H1 (cell line): ENCODE data around the gene MED12L. TPM values are rescaled to one million over a fixed set of nuclear protein-coding genes. Genes with fewer than 3 reads are reported as not detected.

Experiments used
- CTCF ChIA-PET: fragments of 300-600 bp; sonication (Branson Sonifier 250); formaldehyde crosslinking; loops from one replicate; lab custom pipeline; 2021; ENCODE audit not compliant: partially characterized antibody; lab: Charles Lee
- POLR2A ChIA-PET: fragments of 300-600 bp; sonication (Branson Sonifier 250); formaldehyde crosslinking; loops from one replicate; lab custom pipeline; 2021; ENCODE audit warnings: inconsistent platforms; ENCODE audit not compliant: partially characterized antibody; lab: Charles Lee
- DNase-seq, 2 experiments: peaks; one replicate each; pipeline versions ENCODE4 v3.0.0 to v3.0.0-alpha.2; 2010 to 2022; ENCODE audit warnings: low spot score in 2 of 2, low read depth in 1 of 2, mixed read lengths in 1 of 2
- FAIRE-seq: peaks from 2 replicates; lab custom pipeline; 2011; peaks lifted over from hg19 to GRCh38; lab: Jason Lieb, UNC
- H2AFZ ChIP-seq: 2 replicates; pipeline ENCODE4 v1.8.1; 2012; ENCODE audit warnings: low read length, inconsistent platforms
- H2AK5ac ChIP-seq: 2 replicates; pipeline ENCODE4 v1.6.1; 2013; ENCODE audit warnings: low read depth, low read length
- H2BK120ac ChIP-seq: replicated peaks from 2 replicates; pipeline ENCODE3; 2013; ENCODE audit warnings: low read depth, low read length, inconsistent platforms
- H2BK12ac ChIP-seq: 2 replicates; pipeline ENCODE4 v1.6.1; 2013; ENCODE audit warnings: low read depth, low read length
- H2BK15ac ChIP-seq: 2 replicates; pipeline ENCODE4 v1.6.1; 2013; ENCODE audit warnings: low read length
- H2BK20ac ChIP-seq: 2 replicates; pipeline ENCODE4 v1.6.1; 2013; ENCODE audit warnings: low read length
- H2BK5ac ChIP-seq: 2 replicates; pipeline ENCODE4 v1.6.1; 2013; ENCODE audit warnings: low read depth, low read length
- H3K14ac ChIP-seq: 2 replicates; pipeline ENCODE4 v1.6.1; 2013; ENCODE audit warnings: inconsistent platforms; ENCODE audit not compliant: insufficient read length
- H3K18ac ChIP-seq: 2 replicates; pipeline ENCODE4 v1.6.1; 2013; ENCODE audit warnings: low read length; ENCODE audit errors: extremely low read depth
- H3K23ac ChIP-seq: 2 replicates; pipeline ENCODE4 v1.6.1; 2013; ENCODE audit warnings: inconsistent platforms; ENCODE audit not compliant: insufficient read length
- H3K23me2 ChIP-seq: 2 replicates; pipeline ENCODE4 v1.6.1; 2013; ENCODE audit warnings: low read depth, low read length
- H3K27ac ChIP-seq: 2 replicates; pipeline ENCODE4 v1.6.1; 2011; ENCODE audit warnings: low read depth, low read length, inconsistent platforms
- H3K27me3 ChIP-seq, 4 experiments: replicated peaks in 1 of 4; 1 replicate in 1 of 4; 2 replicates in 3 of 4; pipeline versions ENCODE4 v1.6.1 to v1.8.1; 2011 to 2013; ENCODE audit warnings: low read length in 3 of 4, mild to moderate bottlenecking in 3 of 4, inconsistent platforms in 2 of 4, mixed read lengths in 2 of 4, moderate library complexity in 1 of 4; ENCODE audit not compliant: control insufficient read depth in 3 of 4, insufficient read depth in 3 of 4; ENCODE audit errors: extremely low read depth in 1 of 4
- H3K36me3 ChIP-seq, 4 experiments: 2 replicates each; pipeline versions ENCODE4 v1.6.1 to v1.8.1; 2011 to 2013; ENCODE audit warnings: mild to moderate bottlenecking in 4 of 4, low read length in 3 of 4, moderate library complexity in 2 of 4, control low read depth in 1 of 4, inconsistent platforms in 1 of 4; ENCODE audit not compliant: insufficient read depth in 4 of 4, control insufficient read depth in 2 of 4
- H3K4ac ChIP-seq: replicated peaks from 2 replicates; pipeline ENCODE3; 2013; ENCODE audit warnings: low read length, low read depth, mixed read lengths, inconsistent platforms; ENCODE audit not compliant: insufficient read length
- H3K4me1 ChIP-seq, 4 experiments: replicated peaks in 1 of 4; 1 replicate in 1 of 4; 2 replicates in 3 of 4; pipeline versions ENCODE4 v1.6.1 to v1.8.1; 2011 to 2013; ENCODE audit warnings: low read length in 3 of 4, inconsistent platforms in 2 of 4, mixed read lengths in 1 of 4; ENCODE audit not compliant: insufficient read depth in 4 of 4, control insufficient read depth in 3 of 4
- H3K4me2 ChIP-seq, 2 experiments: 2 replicates each; pipeline versions ENCODE4 v1.6.1 to v1.8.1; 2011 to 2013; ENCODE audit warnings: low read depth in 2 of 2, low read length in 2 of 2, control low read depth in 1 of 2, inconsistent platforms in 1 of 2, mild to moderate bottlenecking in 1 of 2; ENCODE audit not compliant: insufficient read depth in 1 of 2
- H3K4me3 ChIP-seq, 4 experiments: fragments of 200-600, 300-600 bp in 1 of 4; sonication (generic), shearing (Covaris generic), sonication (Bioruptor Twin) in 1 of 4; 2 replicates each; pipeline versions ENCODE4 v1.5.1 to v1.8.1; 2011 to 2016; ENCODE audit warnings: low read length in 4 of 4, low read depth in 3 of 4, control low read depth in 2 of 4, inconsistent platforms in 2 of 4, mild to moderate bottlenecking in 2 of 4, mixed read lengths in 1 of 4, moderate library complexity in 1 of 4; ENCODE audit not compliant: insufficient read depth in 2 of 4; ENCODE audit errors: extremely low read depth in 1 of 4
- H3K56ac ChIP-seq: replicated peaks from 2 replicates; pipeline ENCODE3; 2013; ENCODE audit warnings: low read depth, mild to moderate bottlenecking, mixed read lengths, low read length, inconsistent platforms; ENCODE audit not compliant: insufficient read length
- H3K79me1 ChIP-seq: 2 replicates; pipeline ENCODE4 v1.6.1; 2013; ENCODE audit warnings: low read depth, low read length, control low read depth
- H3K79me2 ChIP-seq, 2 experiments: 2 replicates each; pipeline versions ENCODE4 v1.6.1 to v1.8.1; 2012 to 2013; ENCODE audit warnings: low read length in 2 of 2, mild to moderate bottlenecking in 2 of 2, inconsistent platforms in 1 of 2; ENCODE audit not compliant: insufficient read depth in 2 of 2, control insufficient read depth in 1 of 2
- H3K9ac ChIP-seq, 4 experiments: replicated peaks in 1 of 4; 1 replicate in 1 of 4; 2 replicates in 3 of 4; pipeline versions ENCODE4 v1.6.1 to v1.8.1; 2011 to 2013; ENCODE audit warnings: low read depth in 3 of 4, low read length in 3 of 4, control low read depth in 2 of 4, mild to moderate bottlenecking in 2 of 4, moderate library complexity in 2 of 4, inconsistent platforms in 1 of 4; ENCODE audit errors: extremely low read depth in 1 of 4
- H3K9me3 ChIP-seq, 2 experiments: 2 replicates each; pipeline versions ENCODE4 v1.6.1 to v1.8.1; 2012 to 2013; ENCODE audit warnings: mild to moderate bottlenecking in 2 of 2, moderate library complexity in 2 of 2, control low read depth in 1 of 2, inconsistent platforms in 1 of 2, low read depth in 1 of 2, low read length in 1 of 2, mixed read lengths in 1 of 2; ENCODE audit not compliant: insufficient read depth in 2 of 2
- H4K20me1 ChIP-seq, 2 experiments: replicated peaks in 1 of 2; 2 replicates each; pipeline versions ENCODE3 to v1.8.1; 2011 to 2013; ENCODE audit warnings: inconsistent platforms in 2 of 2, low read length in 2 of 2, mild to moderate bottlenecking in 1 of 2; ENCODE audit not compliant: insufficient read depth in 2 of 2, control insufficient read depth in 1 of 2
- H4K5ac ChIP-seq: 2 replicates; pipeline ENCODE4 v1.6.1; 2013; ENCODE audit warnings: low read length, low read depth, mixed read lengths, inconsistent platforms; ENCODE audit not compliant: insufficient read length
- H4K8ac ChIP-seq: 2 replicates; pipeline ENCODE4 v1.8.0; 2013; ENCODE audit warnings: mild to moderate bottlenecking, moderate library complexity, low read length, inconsistent platforms; ENCODE audit not compliant: insufficient read depth; ENCODE audit errors: extremely low read depth
- H4K91ac ChIP-seq: replicated peaks from 2 replicates; pipeline ENCODE3; 2013; ENCODE audit warnings: low read length, mixed read lengths, inconsistent platforms; ENCODE audit not compliant: insufficient read length
- CBX8 ChIP-seq: fragments of 300-800, 300-1000 bp; sonication (generic); IDR thresholded peaks from 2 replicates; pipeline ENCODE4 v1.7.1; 2016; ENCODE audit warnings: low read depth, low read length, borderline replicate concordance
- CHD1 ChIP-seq: IDR thresholded peaks from 2 replicates; pipeline ENCODE4 v1.6.1; 2012; ENCODE audit warnings: low read depth, low read length, improper control_type of control experiment
- CHD2 ChIP-seq: IDR thresholded peaks from 2 replicates; pipeline ENCODE4 v1.6.1; 2012; ENCODE audit warnings: low read length, improper control_type of control experiment
- EZH2 ChIP-seq: fragments of 200-600 bp; sonication (generic); IDR thresholded peaks from 2 replicates; pipeline ENCODE4 v1.7.1; 2012; ENCODE audit warnings: low read depth, mild to moderate bottlenecking, moderate library complexity, low read length, inconsistent platforms; ENCODE audit not compliant: severe bottlenecking
- FOSL1 ChIP-seq: IDR thresholded peaks from 2 replicates; pipeline ENCODE4 v1.6.1; 2011; ENCODE audit warnings: mild to moderate bottlenecking, low read depth, low read length, moderate library complexity; ENCODE audit not compliant: insufficient read depth
- GABPA ChIP-seq: IDR thresholded peaks from 2 replicates; pipeline ENCODE4 v1.6.1; 2011; ENCODE audit warnings: mild to moderate bottlenecking, low read length, moderate library complexity, borderline replicate concordance; ENCODE audit not compliant: insufficient read depth
- HDAC2 ChIP-seq, 2 experiments: fragments of 300-600 bp in 1 of 2; sonication (generic) in 1 of 2; IDR thresholded peaks; 2 replicates each; pipeline ENCODE4 v1.6.1; 2011 to 2012; ENCODE audit warnings: low read depth in 2 of 2, low read length in 2 of 2, mild to moderate bottlenecking in 2 of 2, moderate library complexity in 2 of 2, borderline replicate concordance in 1 of 2, inconsistent platforms in 1 of 2
- NANOG ChIP-seq: IDR thresholded peaks from 2 replicates; pipeline ENCODE4 v1.6.1; 2011; ENCODE audit warnings: low read length, low read depth, mild to moderate bottlenecking, inconsistent platforms; ENCODE audit not compliant: insufficient read depth, poor library complexity, severe bottlenecking
- POU5F1 ChIP-seq: IDR thresholded peaks from 2 replicates; pipeline ENCODE4 v1.6.1; 2011; ENCODE audit warnings: low read depth, mild to moderate bottlenecking, low read length, moderate library complexity
- RAD21 ChIP-seq, 2 experiments: IDR thresholded peaks in 1 of 2; conservative IDR thresholded peaks in 1 of 2; 2 replicates each; pipeline ENCODE4 v1.6.1; 2011; ENCODE audit warnings: low read depth in 2 of 2, low read length in 2 of 2, improper control_type of control experiment in 1 of 2, inconsistent platforms in 1 of 2, mild to moderate bottlenecking in 1 of 2, moderate library complexity in 1 of 2
- RNF2 ChIP-seq: fragments of 200-900, 300-1000 bp; sonication (generic); IDR thresholded peaks from 2 replicates; pipeline ENCODE4 v1.7.1; 2016; ENCODE audit warnings: borderline replicate concordance, low read depth, mild to moderate bottlenecking, antibody characterized with exemption, low read length; ENCODE audit not compliant: poor library complexity, severe bottlenecking; ENCODE audit errors: missing control alignments
- SRF ChIP-seq: IDR thresholded peaks from 2 replicates; pipeline ENCODE4 v1.6.1; 2011; ENCODE audit warnings: mild to moderate bottlenecking, low read depth, low read length, moderate library complexity
- SUZ12 ChIP-seq: fragments of 200-600 bp; sonication (generic); IDR thresholded peaks from 2 replicates; pipeline ENCODE4 v1.6.1; 2012; ENCODE audit warnings: mild to moderate bottlenecking, inconsistent platforms, low read length, moderate library complexity, mixed read lengths
- WGBS, 2 experiments: shearing (Covaris generic) in 1 of 2; methylation state at CpG; one replicate each; pipeline versions ENCODE4 v1.1.6 to v1.1.7; 2013 to 2015; ENCODE audit warnings: low lambda C conversion rate in 2 of 2, mixed read lengths in 2 of 2, inconsistent platforms in 1 of 2, low coverage in 1 of 2, missing lambda C conversion rate in 1 of 2; ENCODE audit not compliant: insufficient replicate concordance in 2 of 2, insufficient coverage in 1 of 2, insufficient read length in 1 of 2; ENCODE audit errors: extremely low coverage in 1 of 2, missing lambda C conversion rate in 1 of 2; 5-methylcytosine and 5-hydroxymethylcytosine counted together
- polyA plus RNA-seq, 7 experiments: library from polyadenylated mRNA; depleted of rRNA in 3 of 7; stranded (reverse) in 5 of 7; unstranded in 2 of 7; fragments of >200 nt in 5 of 7; fragments of 200-250 nt in 2 of 7; gene quantifications; 1 replicate in 5 of 7; 2 replicates in 1 of 7; 4 replicates in 1 of 7; pipeline versions ENCODE4 v1.2.1 to v1.2.3, GENCODE V29; 2011 to 2013; ENCODE audit warnings: missing spikeins in 2 of 7, mixed read lengths in 2 of 7
- total RNA-seq: library from RNA; stranded (reverse); fragmentation: NEBNext Ultra II Directional; extraction: Animal tissue kit (Norgen Biotek cat#: 25700); gene quantifications from 2 replicates; pipeline ENCODE4 v1.2.1, GENCODE V29; 2021

Gene MED12L
- total and polyA plus RNA-seq, 2 of the 8 experiments (the other 6 are each of a cell fraction or from before 2014, with no cell fraction given): 3.6 to 26.2 TPM

- no peaks in the 10 kb centered on the region for H3K27me3 ChIP-seq
- no peak overlapping the region for H3K4me2 ChIP-seq
- no peak overlapping the region for H2AFZ ChIP-seq
- no peak overlapping the region for H2BK120ac ChIP-seq
- H4K5ac ChIP-seq: no peak overlapping the region
- WGBS, 2 experiments: 84% methylated on average over 4 of the region's 4 CpGs; no CpG with 5 or more reads in 1 of the 2 experiments
- no peak overlapping the region for H3K14ac ChIP-seq
- H3K23me2 ChIP-seq: no peaks in the 10 kb centered on the region
- no peaks in the 10 kb centered on the region for H3K36me3 ChIP-seq
- no peak overlapping the region for H4K8ac ChIP-seq
- no peak overlapping the region for H2BK5ac ChIP-seq
- H3K79me1 ChIP-seq: no peaks in the 10 kb centered on the region; the same call in 1 of the 2 replicates
- CTCF ChIA-PET: interaction anchor here (1.0 to 1.3 kb wide), 4 partner anchors 15 to 66 kb away, joined by 3 to 5 read pairs (median 4); partner anchors contain the start of gene P2RY14
- H3K27ac ChIP-seq: no peak overlapping the region
- H2BK12ac ChIP-seq: no peak overlapping the region
- no peak overlapping the region for H2BK20ac ChIP-seq
- H2BK15ac ChIP-seq: no peak overlapping the region
- no peak overlapping the region for H2AK5ac ChIP-seq
- DNase-seq (no peak), FAIRE-seq (no peak)
- H3K79me2 ChIP-seq: no peaks in the 10 kb centered on the region
- no peaks in the 10 kb centered on the region for H3K9me3 ChIP-seq
- POLR2A ChIA-PET: no interaction called here
- no peak overlapping the region for H4K91ac ChIP-seq
- no peak overlapping the region for H3K18ac ChIP-seq
- H3K23ac ChIP-seq: no peak overlapping the region
- no peak overlapping the region for H3K4ac ChIP-seq
- no peak overlapping the region for H3K56ac ChIP-seq
- H3K4me3 ChIP-seq: no peak overlapping the region
- H3K4me1 ChIP-seq: peaks cover 0 to 11% (median 5%) of the 10 kb centered on the region in 4 experiments; a peak in 4 of 7 replicates
- no peak overlapping the region for H3K9ac ChIP-seq
- no peaks in the 10 kb centered on the region for H4K20me1 ChIP-seq
- TF ChIP-seq RAD21 (IDR thresholded peaks at IDR 0.05 in 1 of 2, conservative IDR thresholded peaks at IDR 0.05 in 1 of 2; ENCODE audit: low read depth in 2 of 2, low read length in 2 of 2) (no peak), SUZ12 (no peak), RNF2 (no peak), NANOG (no peak), EZH2 (no peak), CBX8 (no peak), POU5F1 (no peak), GABPA (no peak), SRF (no peak), CHD1 (no peak), FOSL1 (no peak), CHD2 (no peak), HDAC2 (IDR thresholded peaks at IDR 0.05; ENCODE audit: borderline replicate concordance in 1 of 2, low read depth in 2 of 2, low read length in 2 of 2) (no peak)
These were observed 127.7 kb downstream of the MED12L start for GRCh38 chr3:151213151-151213550.
